ENCODE data around the gene SHMT2.

Gene SHMT2

DNA sequence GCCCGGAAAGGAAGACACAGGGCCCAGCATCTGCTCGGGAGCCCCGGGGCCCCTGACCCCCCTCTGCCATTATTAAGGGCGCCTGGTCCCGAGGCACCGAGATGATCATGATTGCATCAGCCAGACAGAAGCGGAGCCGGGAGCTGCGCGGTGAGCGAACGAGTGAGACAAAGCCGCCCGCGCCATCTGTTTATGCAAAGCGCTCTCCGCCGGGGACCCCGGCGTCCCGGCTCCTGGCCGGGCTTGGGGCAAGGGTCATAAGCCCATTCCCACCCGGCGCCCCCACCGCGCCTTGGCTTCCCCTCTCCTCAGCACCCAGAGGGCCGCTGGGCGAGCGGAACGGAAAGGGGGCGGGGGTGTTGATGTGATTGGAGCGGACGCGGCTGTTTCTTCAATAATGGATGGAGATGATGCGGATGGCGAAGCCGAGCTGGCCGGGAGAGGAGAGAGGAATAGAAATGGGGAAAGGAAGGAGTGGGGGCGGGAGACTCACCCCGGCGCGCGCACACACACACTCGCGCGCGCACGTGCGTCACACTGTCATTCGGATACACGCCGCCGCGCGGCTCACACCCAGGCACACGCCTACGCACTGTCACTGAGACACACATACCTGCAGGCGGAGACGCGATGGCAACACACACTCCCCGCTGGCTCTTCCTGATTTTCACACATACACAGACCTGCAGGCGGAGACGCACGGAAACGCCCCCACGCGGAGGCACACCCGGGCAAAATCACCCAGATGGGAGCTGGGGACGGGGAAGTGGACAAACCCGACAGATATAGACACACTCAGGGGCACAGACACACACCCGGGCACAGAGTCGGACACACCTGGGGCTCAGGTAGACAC is 10.8 kb downstream of the SHMT2 start:
- peak overlapping the region; percentile 61; the same call in 1 of the 2 replicates for H3K4me3 ChIP-seq (ENCODE audit: low read length)
- TF ChIP-seq ZNF274 (IDR thresholded peaks at IDR 0.05; ENCODE audit: low read depth, low read length), result no peak

DNA sequence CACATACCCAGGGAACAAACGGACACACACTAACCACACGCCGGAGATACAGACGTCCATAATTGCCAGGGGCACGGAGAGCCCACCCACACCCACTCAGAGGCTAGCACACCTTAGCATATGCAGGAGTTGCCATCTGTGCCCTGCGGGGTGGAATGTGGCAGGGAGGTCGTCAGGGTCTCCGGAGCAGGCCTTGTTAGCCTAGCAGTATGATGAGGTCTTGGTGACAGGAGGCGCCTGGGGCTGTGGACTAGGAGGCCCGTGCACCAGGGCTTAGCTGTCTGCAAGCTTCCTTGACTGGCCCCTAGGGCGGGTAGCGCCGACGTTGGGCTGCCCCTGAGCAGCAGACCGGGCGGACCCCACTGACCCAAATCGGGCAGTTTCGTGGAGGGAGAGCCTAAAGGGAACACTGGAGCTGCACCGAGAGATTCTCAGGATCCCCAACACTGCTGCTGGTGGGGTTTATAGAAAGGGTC is 11.5 kb downstream of the SHMT2 start:
- TF ChIP-seq ZNF274 (IDR thresholded peaks at IDR 0.05; ENCODE audit: low read depth, low read length), result no peak
- no peak overlapping the region; the same call in 1 of the 2 replicates for H3K4me3 ChIP-seq (ENCODE audit: low read length)

DNA sequence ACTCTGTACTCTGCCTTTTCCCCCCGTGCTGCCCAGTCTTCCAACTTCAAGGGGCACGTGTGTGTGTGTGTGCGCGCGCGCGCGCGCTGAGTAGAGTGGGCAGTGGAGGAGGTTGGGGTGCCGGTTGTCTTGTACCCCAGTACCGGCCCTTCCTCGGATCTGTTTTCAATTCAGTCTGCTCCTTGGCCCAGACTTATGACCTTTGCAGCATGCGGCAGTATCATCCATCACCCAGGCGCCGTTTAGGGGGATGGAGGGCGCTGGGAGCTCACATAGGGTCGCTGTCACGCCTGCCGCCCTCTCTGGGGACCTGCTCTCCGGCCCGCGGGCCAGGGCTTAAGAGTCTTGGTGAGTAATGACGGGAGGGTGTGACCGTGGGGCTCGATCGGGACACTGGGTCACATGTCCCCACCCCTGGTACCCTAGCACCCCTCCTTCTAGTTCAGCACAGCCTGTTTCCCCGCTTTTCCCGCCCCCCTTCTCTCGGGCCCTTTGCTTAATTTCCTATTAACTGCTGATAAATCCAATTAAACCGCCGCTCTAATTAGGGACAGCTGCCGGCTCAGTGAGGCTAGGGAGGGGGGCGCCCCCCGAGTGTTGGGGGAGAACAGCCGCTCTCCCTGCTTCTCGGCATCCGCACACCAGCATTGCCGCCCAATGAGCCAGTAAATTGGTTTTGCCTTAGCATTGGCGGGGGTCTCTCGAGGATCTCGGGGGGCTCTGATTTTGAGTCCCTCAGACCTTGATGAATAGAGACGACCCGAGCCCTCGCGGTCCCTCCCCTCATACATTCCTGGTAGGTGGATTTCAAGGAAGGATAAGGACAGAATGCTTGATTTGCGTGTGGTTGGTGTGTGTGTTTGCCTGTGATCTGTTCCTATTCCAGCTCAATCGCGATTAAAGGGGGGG is 12.1 kb downstream of the SHMT2 start:
- no peak for TF ChIP-seq ZNF274 (IDR thresholded peaks at IDR 0.05; ENCODE audit: low read depth, low read length)
- no peak overlapping the region for H3K4me3 ChIP-seq (ENCODE audit: low read length)

GRCh38 chr12:57242329-57242690 is 12.8 kb downstream of the SHMT2 start:
- TF ChIP-seq ZNF274 (IDR thresholded peaks at IDR 0.05; ENCODE audit: low read depth, low read length), result no peak
- H3K4me3 ChIP-seq (ENCODE audit: low read length), result no peak overlapping the region

- TF ChIP-seq ZNF274 (IDR thresholded peaks at IDR 0.05; ENCODE audit: low read depth, low read length), result no peak
- H3K4me3 ChIP-seq (ENCODE audit: low read length), result peak overlapping the region; percentile 32; the same call in 1 of the 2 replicates
These were observed 13.4 kb downstream of the SHMT2 start for GRCh38 chr12:57242691-57243454.

GRCh38 chr12:57243521-57244311 is 14.2 kb downstream of the SHMT2 start:
- TF ChIP-seq ZNF274 (IDR thresholded peaks at IDR 0.05; ENCODE audit: low read depth, low read length), result no peak
- peak overlapping the region; percentile 32; the same call in 1 of the 2 replicates for H3K4me3 ChIP-seq (ENCODE audit: low read length)

DNA sequence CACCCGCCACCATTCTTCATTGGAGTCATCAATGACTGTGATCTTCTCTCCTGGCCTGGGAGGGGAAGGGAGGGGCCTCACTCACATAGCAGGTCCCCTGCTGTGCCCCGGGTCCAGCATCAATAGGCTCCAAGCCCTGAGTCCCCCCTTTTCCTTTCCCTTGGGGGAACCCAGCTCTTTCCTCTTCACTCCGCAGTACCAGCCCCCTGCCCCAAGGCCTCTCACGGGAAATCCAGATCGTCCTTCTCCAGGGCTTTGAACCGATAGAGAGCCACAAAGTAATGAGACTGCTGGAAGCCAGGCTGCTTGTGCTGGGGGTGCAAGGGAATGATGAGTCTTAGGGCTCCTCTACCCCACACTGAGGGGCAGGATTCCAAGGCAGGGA is 14.8 kb downstream of the SHMT2 start:
- no peak for TF ChIP-seq ZNF274 (IDR thresholded peaks at IDR 0.05; ENCODE audit: low read depth, low read length)
- H3K4me3 ChIP-seq (ENCODE audit: low read length), result no peak overlapping the region

GRCh38 chr12:57247041-57247440 is 17.5 kb downstream of the SHMT2 start:
- TF ChIP-seq ZNF274 (IDR thresholded peaks at IDR 0.05; ENCODE audit: low read depth, low read length), result no peak

DNA sequence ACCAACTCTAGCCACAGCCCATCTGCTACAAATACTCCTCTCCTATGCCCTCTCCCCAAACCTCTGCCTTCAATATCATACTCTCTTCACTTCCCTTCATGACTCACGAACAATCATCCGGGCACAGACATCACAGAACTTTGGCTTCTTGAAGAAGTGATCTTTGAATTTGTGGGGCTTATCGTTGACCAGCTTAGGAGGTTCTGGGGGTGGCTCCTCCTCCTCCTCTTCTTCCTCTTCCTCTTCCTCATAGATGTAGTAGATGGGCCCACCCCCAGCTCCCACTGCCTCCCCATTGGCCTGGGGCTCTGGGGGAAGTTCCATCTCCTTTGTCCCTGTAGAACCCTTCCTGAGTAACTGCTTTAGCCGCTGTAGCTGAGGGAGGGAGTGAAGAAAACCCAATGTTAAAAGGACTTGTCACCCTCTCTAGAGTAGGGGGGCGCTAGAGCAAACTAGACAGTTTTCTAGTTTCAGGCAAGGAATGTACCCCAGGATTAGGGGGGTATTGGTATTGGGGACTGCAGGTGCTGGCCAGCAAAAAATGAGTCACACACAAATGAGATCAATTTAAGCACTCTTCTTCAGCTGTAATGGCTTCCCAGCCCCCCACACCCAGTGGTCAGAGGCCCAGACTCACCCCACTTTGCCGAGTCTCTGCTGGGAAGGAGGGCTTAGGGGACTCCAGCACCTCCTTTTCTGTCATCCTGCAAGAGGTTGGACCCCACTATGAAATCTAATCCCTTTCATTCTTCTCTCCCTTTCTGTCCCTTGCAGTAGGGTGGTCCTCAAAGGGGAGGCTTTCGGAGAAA is 19.6 kb downstream of the SHMT2 start:
- H3K4me3 ChIP-seq (ENCODE audit: low read length), result peak overlapping the region; percentile 28; the same call in 1 of the 2 replicates
- TF ChIP-seq ZNF274 (IDR thresholded peaks at IDR 0.05; ENCODE audit: low read depth, low read length), result no peak

More at GRCh38 chr12:57247041-57247440, 17.5 kb downstream of the SHMT2 start:
- H3K4me3 ChIP-seq (ENCODE audit: low read length), result no peak overlapping the region

- TF ChIP-seq ZNF274 (IDR thresholded peaks at IDR 0.05; ENCODE audit: low read depth, low read length), result no peak
- H3K4me3 ChIP-seq (ENCODE audit: low read length), result no peak overlapping the region
These were observed 21.0 kb downstream of the SHMT2 start for GRCh38 chr12:57250541-57250940.

- H3K4me3 ChIP-seq (ENCODE audit: low read length), result no peak within 1 kb of the TSS
- TF ChIP-seq ZNF274 (IDR thresholded peaks at IDR 0.05; ENCODE audit: low read depth, low read length), result no peak
These were observed 21.4 kb downstream of the SHMT2 start, which contains the start of gene STAC3 for GRCh38 chr12:57250956-57251355. Gene STAC3, minus strand, starts transcription at chr12:57251187. Its CDS starts 1,551 bp downstream, at chr12:57249636.
